Epithelial cell of proximal tubule (primary cell): ENCODE measurements around the gene MINK1. TPM values are rescaled to one million over a fixed set of nuclear protein-coding genes. Genes with fewer than 3 reads are reported as not detected.

Source experiments
- DNase-seq: peaks from one replicate; pipeline ENCODE4 v3.0.0-alpha.2; 2011; ENCODE audit warnings: low read depth
- H3K4me3 ChIP-seq: 2 replicates; pipeline ENCODE4 v1.5.1; 2011; ENCODE audit warnings: low read depth, mild to moderate bottlenecking, low read length
- total RNA-seq: library from RNA; depleted of rRNA; stranded (reverse); fragments of >200 nt; gene quantifications from 2 replicates; pipeline ENCODE4 v1.2.3, GENCODE V29; 2015
- TF ChIP-seq, protein P1 (sequence below): conservative IDR thresholded peaks from 2 replicates; pipeline ENCODE4 v1.5.1; 2012; ENCODE audit warnings: low read depth, mild to moderate bottlenecking, low read length

MINK1 gene
- total RNA-seq, 1 donor from 2014 or later = 39.9 TPM

DNA sequence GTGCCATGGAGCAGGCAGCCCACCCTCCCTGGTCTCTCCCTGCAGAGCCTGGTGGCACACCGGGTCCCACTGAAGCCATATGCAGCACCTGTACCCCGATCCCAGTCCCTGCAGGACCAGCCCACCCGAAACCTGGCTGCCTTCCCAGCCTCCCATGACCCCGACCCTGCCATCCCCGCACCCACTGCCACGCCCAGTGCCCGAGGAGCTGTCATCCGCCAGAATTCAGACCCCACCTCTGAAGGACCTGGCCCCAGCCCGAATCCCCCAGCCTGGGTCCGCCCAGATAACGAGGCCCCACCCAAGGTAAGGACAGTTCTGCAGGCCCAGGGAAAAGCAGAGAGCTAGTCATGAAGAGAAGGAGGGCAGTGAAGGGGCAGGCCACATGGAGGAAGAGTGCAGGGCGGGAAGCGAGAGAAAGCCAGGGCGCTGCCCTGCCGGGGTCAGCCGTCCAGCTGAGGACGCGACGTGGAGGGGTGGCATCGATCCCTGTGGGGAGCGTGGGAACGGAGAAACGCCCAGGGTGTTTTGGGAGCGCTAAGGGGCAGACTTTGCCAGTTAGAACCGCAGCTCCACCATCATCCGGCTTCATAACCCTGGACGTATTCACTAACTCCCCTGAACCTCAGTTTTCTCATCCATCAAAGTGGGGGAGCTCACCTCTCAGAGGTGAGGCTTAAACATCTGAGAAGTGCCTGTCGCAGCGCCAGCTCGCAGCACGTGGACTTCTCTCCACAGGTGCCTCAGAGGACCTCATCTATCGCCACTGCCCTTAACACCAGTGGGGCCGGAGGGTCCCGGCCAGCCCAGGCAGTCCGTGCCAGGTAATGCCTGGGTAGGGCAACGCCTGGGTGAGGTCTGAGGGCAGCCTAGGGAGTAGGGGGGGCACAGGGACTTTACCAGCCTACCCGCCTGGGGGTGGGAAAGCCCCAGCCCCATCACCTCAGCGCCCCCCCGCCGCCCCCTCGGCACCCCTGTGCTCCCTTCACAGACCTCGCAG is 58.6 kb downstream of the MINK1 start:
- TF ChIP-seq, protein P1, sequence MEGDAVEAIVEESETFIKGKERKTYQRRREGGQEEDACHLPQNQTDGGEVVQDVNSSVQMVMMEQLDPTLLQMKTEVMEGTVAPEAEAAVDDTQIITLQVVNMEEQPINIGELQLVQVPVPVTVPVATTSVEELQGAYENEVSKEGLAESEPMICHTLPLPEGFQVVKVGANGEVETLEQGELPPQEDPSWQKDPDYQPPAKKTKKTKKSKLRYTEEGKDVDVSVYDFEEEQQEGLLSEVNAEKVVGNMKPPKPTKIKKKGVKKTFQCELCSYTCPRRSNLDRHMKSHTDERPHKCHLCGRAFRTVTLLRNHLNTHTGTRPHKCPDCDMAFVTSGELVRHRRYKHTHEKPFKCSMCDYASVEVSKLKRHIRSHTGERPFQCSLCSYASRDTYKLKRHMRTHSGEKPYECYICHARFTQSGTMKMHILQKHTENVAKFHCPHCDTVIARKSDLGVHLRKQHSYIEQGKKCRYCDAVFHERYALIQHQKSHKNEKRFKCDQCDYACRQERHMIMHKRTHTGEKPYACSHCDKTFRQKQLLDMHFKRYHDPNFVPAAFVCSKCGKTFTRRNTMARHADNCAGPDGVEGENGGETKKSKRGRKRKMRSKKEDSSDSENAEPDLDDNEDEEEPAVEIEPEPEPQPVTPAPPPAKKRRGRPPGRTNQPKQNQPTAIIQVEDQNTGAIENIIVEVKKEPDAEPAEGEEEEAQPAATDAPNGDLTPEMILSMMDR = no peak
- DNase-seq = no peak
- H3K4me3 ChIP-seq = no peak overlapping the region

DNA sequence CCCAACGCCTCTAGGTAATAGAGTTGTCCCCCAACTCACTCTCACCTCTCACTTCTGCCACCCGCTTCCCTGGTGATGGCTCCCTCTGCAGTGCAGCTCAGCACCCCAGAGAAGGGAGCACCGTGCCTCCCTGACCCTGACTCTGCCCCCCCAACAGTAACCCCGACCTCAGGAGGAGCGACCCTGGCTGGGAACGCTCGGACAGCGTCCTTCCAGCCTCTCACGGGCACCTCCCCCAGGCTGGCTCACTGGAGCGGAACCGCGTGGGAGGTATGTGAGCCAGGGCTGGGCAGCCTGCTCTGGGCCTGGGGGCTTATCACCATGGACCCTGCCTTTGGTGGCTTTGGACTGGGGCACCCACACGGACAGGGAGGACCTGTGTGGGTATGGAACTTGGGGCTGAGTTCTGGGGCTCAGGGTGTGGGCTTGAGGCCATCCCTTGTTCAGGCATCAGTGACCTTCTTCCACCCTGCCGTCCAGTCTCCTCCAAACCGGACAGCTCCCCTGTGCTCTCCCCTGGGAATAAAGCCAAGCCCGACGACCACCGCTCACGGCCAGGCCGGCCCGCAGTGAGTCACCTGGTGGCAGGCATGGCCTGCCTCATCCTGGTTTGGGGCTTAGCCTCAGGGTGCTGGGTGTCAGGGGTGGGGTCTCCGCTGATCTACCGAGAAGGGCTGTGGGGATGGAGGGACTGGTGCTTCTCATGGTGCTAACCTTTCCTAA is 59.5 kb downstream of the MINK1 start:
- DNase-seq = no peak
- TF ChIP-seq, protein P1 = no peak

DNA sequence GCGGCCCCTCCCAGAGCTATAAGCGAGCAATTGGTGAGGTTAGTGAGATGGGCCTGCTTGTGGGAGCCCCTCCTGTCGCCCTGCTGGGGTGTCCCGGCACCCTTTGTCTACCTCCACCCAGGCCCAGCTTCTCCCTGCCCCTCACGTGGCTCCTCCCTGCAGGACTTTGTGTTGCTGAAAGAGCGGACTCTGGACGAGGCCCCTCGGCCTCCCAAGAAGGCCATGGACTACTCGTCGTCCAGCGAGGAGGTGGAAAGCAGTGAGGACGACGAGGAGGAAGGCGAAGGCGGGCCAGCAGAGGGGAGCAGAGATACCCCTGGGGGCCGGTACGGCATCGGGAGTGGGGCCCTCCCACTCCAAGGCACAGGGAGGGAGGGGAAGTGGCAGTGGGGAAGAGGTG is 60.1 kb downstream of the MINK1 start:
- no peak for DNase-seq
- H3K4me3 ChIP-seq = no peak overlapping the region
- TF ChIP-seq, protein P1 = no peak

More for the DNA sequence above, 59.5 kb downstream of the MINK1 start:
- no peak overlapping the region for H3K4me3 ChIP-seq

GRCh38 chr17:4893721-4894560 is 60.8 kb downstream of the MINK1 start:
- DNase-seq = no peak
- TF ChIP-seq, protein P1 = no peak
- no peak overlapping the region for H3K4me3 ChIP-seq

DNA sequence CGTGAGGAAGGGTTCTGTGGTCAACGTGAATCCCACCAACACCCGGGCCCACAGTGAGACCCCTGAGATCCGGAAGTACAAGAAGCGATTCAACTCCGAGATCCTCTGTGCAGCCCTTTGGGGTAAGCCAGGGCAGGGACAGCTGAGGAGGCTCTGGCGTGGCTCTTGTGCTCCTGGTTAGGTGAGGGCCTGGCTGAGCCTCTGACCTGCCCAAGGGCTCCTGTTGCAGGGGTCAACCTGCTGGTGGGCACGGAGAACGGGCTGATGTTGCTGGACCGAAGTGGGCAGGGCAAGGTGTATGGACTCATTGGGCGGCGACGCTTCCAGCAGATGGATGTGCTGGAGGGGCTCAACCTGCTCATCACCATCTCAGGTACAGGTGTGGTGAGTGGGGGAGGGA is 62.0 kb downstream of the MINK1 start:
- TF ChIP-seq, protein P1 = no peak
- no peak overlapping the region for H3K4me3 ChIP-seq
- DNase-seq = no peak

GRCh38 chr17:4895657-4896331 is 62.7 kb downstream of the MINK1 start:
- H3K4me3 ChIP-seq = no peak overlapping the region
- TF ChIP-seq, protein P1 = no peak
- DNase-seq = no peak
